SK-N-SH (cell line): ENCODE measurements around the gene PTPRB.

Experiments
- EP300 ChIP-seq, 2 experiments: IDR thresholded peaks; 2 replicates each; pipeline versions ENCODE4 v1.4.0 to v1.6.1; 2012; ENCODE audit warnings: borderline replicate concordance in 1 of 2, low read depth in 1 of 2, low read length in 1 of 2
- MAX ChIP-seq: IDR thresholded peaks from 2 replicates; pipeline ENCODE4 v1.4.0; 2012; ENCODE audit warnings: low read depth
- NFIC ChIP-seq: IDR thresholded peaks from 2 replicates; pipeline ENCODE4 v1.4.0; 2012; ENCODE audit warnings: borderline replicate concordance
- POLR2AphosphoS5 ChIP-seq: IDR thresholded peaks from 2 replicates; pipeline ENCODE4 v1.6.1; 2012; ENCODE audit warnings: low read depth, low read length
- RAD21 ChIP-seq: IDR thresholded peaks from 2 replicates; pipeline ENCODE4 v1.6.1; 2012; ENCODE audit warnings: mild to moderate bottlenecking, low read length
- SIN3A ChIP-seq: IDR thresholded peaks from 2 replicates; pipeline ENCODE4 v1.6.1; 2012; ENCODE audit warnings: low read depth, mild to moderate bottlenecking, low read length, moderate library complexity, borderline replicate concordance
- TCF12 ChIP-seq: IDR thresholded peaks from 2 replicates; pipeline ENCODE4 v1.4.0; 2012
- TF ChIP-seq, protein P1 (sequence below): fragments of 200-600 bp; sonication (generic); IDR thresholded peaks from 2 replicates; pipeline ENCODE4 v1.6.1; 2017; ENCODE audit warnings: antibody characterized with exemption, mild to moderate bottlenecking, moderate library complexity
- TF ChIP-seq, protein P2 (sequence below): IDR thresholded peaks from 2 replicates; pipeline ENCODE4 v1.4.0; 2012; ENCODE audit warnings: low read depth, borderline replicate concordance
- TF ChIP-seq, protein P3 (sequence below): fragments of 150-350 bp; IDR thresholded peaks from 2 replicates; pipeline ENCODE4 v1.6.1; 2017; ENCODE audit warnings: antibody characterized with exemption, low read length, low read depth, borderline replicate concordance

- TF ChIP-seq, protein P1, sequence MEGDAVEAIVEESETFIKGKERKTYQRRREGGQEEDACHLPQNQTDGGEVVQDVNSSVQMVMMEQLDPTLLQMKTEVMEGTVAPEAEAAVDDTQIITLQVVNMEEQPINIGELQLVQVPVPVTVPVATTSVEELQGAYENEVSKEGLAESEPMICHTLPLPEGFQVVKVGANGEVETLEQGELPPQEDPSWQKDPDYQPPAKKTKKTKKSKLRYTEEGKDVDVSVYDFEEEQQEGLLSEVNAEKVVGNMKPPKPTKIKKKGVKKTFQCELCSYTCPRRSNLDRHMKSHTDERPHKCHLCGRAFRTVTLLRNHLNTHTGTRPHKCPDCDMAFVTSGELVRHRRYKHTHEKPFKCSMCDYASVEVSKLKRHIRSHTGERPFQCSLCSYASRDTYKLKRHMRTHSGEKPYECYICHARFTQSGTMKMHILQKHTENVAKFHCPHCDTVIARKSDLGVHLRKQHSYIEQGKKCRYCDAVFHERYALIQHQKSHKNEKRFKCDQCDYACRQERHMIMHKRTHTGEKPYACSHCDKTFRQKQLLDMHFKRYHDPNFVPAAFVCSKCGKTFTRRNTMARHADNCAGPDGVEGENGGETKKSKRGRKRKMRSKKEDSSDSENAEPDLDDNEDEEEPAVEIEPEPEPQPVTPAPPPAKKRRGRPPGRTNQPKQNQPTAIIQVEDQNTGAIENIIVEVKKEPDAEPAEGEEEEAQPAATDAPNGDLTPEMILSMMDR, result no peak
- TF ChIP-seq, protein P2, sequence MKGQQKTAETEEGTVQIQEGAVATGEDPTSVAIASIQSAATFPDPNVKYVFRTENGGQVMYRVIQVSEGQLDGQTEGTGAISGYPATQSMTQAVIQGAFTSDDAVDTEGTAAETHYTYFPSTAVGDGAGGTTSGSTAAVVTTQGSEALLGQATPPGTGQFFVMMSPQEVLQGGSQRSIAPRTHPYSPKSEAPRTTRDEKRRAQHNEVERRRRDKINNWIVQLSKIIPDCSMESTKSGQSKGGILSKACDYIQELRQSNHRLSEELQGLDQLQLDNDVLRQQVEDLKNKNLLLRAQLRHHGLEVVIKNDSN, result no peak
- no peak for TF ChIP-seq SIN3A
- TF ChIP-seq MAX, result no peak
- TF ChIP-seq RAD21, result no peak
- TF ChIP-seq TCF12, result no peak
- TF ChIP-seq, protein P3, sequence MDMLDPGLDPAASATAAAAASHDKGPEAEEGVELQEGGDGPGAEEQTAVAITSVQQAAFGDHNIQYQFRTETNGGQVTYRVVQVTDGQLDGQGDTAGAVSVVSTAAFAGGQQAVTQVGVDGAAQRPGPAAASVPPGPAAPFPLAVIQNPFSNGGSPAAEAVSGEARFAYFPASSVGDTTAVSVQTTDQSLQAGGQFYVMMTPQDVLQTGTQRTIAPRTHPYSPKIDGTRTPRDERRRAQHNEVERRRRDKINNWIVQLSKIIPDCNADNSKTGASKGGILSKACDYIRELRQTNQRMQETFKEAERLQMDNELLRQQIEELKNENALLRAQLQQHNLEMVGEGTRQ, result no peak
- TF ChIP-seq POLR2AphosphoS5, result no peak
- TF ChIP-seq EP300 (IDR thresholded peaks at IDR 0.05; ENCODE audit: borderline replicate concordance in 1 of 2, low read depth in 1 of 2, low read length in 1 of 2), result no peak
- TF ChIP-seq NFIC, result no peak
These were observed 21.9 kb upstream of the PTPRB start for GRCh38 chr12:70659077-70659606.
